Stimulated activated CD8-positive, alpha-beta memory T cell treated with anti-CD3 and anti-CD28 coated beads, Interleukin-15, amount 100 ng/mL, for 4 hours (primary cell): ENCODE results near the gene SMCO4.
"Not testable (repeated sequence)": the region's sequence is repeated elsewhere in the genome, so short reads cannot be mapped to it uniquely, and the experiment has no call there.

Source experiments
- DNase-seq, 2 donors: peaks; one replicate each; pipeline ENCODE4 v3.0.0-alpha.2; 2020; ENCODE audit warnings: low read depth in 2 of 2

The SMCO4 gene, protein sequence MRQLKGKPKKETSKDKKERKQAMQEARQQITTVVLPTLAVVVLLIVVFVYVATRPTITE

GRCh38 chr11:93543292-93543977 lies at the start of gene SMCO4:
Gene SMCO4, minus strand, starts transcription at chr11:93543391. Its CDS starts 64,202 bp downstream, at chr11:93479189.
- DNase-seq, result peak; percentile 16 to 42

DNA sequence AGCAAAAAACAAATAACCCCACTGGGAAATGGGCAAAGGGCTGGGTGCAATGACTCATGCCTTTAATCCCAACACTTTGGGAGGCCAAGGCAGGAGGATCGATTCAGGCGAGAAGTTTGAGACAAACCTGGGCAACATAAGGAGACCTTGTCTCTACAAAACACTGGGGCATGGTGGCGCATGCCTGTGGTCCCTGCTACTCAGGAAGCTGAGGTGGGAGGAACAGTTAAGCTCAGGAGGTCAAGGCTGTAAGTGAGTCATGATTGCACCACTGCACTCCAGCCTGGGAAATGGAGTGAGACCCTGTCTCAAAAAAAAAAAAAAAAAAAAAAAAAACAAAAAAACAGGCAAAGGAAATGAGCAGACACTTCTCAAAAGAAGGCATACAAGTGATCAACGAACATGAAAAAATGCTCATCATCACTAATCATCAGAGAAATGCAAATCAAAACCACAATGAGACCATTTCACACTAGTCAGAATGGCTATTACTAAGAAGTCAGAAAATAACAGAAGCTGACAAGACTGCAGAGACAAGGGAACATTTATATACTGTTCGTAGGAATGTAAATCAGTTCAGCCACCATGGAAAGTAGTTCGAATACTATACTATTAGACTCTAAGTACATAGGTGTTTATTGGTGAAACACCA lies 48.2 kb upstream of the SMCO4 start:
- no peak for DNase-seq

- no peak for DNase-seq
Measured at GRCh38 chr11:93589347-93589746, 46.2 kb upstream of the SMCO4 start.

DNA sequence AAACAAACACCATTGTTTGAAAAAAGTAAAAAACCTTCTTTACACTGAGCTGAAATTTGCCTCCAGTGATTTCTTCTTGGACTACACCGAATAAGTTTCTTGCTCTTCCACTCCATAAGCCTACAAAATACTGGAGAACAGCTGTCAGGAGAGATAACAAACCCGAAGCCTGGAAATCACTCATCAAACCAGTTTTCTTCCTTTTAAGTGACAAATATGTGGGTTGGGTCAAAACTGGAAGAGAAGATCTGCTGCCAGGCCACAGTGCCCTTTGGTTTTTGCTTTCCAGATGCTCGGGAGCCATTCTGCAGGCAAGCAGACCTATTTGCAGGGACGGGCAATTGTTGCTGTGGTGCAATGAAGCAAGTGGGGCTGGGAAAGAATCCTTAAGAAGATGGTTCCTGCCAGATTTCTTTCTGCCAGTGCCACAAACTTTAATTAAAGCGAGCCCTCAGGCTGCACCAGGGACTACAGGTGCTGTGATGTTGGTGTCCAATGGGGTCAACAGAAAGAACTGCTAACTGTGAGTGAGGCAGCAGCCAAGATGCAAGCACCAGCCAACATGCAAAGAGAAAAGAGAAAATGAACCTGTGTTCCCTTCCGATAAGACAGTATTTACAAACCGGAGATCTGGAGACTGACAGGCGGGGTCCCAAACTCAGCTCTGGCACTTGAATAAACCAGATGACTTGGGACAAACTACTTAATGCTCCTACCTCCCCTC lies 44.8 kb upstream of the SMCO4 start:
- DNase-seq, result no peak

- not testable (repeated sequence) for DNase-seq
Measured at GRCh38 chr11:93587425-93587824, 44.2 kb upstream of the SMCO4 start.

DNA sequence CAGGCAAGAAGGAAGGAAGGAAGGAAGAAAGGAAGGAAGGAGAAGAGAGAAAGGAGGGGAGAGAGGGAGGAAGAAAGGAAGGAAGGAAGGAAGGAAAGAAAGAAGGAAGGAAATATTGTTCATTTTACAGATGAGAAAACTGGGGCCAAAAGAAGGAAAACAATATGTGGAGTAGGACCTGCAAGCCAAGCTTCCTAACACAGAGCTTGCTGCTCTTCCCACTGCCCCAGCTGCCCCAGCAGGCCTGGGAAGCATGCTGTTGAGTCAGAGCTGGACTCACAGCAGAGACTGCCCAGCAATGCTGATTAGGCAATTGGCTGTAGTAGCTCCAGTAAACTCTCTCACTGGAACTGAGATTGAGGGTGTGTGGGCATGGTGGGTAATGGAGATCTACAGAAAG lies 42.6 kb upstream of the SMCO4 start:
- no peak for DNase-seq

- DNase-seq, result no peak
Measured at GRCh38 chr11:93583490-93583889, 40.3 kb upstream of the SMCO4 start.

GRCh38 chr11:93579187-93579751 lies 36.1 kb upstream of the SMCO4 start:
- no peak for DNase-seq

- DNase-seq, result no peak
Measured at GRCh38 chr11:93577286-93577685, 34.1 kb upstream of the SMCO4 start.

GRCh38 chr11:93576870-93577269 lies 33.7 kb upstream of the SMCO4 start:
- not testable (repeated sequence) for DNase-seq

- DNase-seq, result no peak
Measured at GRCh38 chr11:93574638-93575220, 31.5 kb upstream of the SMCO4 start.

- no peak for DNase-seq
Measured at GRCh38 chr11:93573184-93573583, 30.0 kb upstream of the SMCO4 start.

DNA sequence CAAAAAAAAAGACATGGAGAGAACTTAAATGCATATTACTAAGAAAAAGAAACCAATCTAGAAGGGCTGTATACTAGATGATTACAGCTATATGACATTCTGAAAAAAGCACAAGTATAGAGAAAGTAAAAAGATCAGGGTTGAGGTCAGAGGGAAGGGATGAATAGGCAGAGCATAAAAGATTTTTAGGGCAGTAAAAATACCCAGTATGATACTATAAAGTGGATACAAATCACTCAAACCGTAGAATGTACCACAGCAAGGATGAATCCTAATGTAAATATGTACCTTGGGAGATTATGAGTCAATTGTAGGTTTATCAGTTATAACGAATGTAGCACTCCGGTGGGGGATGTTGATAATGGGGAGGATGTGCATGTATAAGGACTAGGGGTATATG lies 29.4 kb upstream of the SMCO4 start:
- no peak for DNase-seq

DNA sequence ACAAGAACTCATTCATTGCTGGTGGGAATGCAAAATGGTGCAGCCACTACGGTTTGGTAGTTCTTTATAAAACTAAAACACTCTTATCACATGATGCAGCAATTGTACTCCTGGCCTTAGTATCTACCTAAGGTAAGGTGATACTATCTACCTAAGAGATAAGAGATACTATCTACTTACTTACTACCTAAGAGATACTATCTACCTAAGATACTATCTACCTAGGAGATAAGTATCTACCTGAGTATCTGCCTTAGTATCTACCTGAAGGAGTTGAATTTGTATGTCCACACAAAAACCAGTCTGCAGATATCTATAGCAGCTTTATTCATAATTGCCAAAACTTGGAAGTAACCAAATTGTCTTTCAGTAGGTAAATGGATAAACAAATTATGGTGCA lies 29.0 kb upstream of the SMCO4 start:
- DNase-seq, result no peak

GRCh38 chr11:93571612-93572011 lies 28.4 kb upstream of the SMCO4 start:
- no peak for DNase-seq

DNA sequence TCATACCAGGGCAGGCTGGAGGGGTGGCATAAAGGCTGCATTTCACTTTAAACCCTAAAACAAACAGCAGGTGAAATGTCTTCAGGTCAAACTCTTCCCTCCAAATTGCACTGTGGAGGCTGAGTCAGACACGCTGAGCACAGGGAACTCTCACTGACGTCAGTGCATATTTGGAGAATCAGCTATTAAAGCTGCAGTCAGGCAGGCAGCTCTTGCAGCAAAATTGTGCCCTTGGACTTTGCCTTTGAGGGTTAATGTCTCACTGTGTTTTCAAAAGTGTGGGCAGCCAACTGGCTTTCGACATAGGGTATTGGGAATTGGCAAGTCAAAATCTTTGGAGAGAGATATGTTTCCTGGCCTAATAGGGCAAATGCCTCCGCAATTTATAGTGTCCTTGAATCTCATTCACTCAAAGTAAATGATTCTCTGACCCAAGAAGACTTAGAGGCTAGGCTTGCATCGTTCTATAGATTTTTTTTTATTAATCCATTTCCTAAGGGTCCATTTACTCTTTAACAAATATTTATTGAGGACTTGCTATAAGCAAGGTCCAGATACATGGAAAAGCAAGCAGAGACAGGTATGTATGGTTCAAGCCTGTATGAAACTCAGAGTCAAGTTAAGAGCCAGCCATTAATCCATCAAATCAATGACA lies 27.7 kb upstream of the SMCO4 start:
- DNase-seq, result no peak

GRCh38 chr11:93569496-93569895 lies 26.3 kb upstream of the SMCO4 start:
- DNase-seq, result no peak

DNA sequence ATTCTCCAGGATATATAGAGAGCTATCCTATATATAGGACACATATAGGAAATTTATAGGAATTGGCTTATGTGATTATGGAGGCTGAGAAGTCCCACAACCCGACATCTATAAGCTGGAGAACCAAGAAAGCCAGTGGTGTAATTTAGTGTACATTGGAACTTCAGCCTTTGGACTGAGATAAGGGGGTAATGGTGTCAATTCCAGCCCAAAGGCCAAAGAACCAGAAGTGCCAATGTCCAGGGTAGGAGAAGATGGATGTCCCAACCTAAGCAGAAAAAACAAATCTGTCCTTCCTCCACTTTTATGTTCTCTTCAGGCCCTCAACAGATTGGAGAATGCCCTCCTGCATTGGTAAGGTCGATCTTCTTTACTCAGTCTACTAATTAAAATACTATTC lies 25.5 kb upstream of the SMCO4 start:
- no peak for DNase-seq

DNA sequence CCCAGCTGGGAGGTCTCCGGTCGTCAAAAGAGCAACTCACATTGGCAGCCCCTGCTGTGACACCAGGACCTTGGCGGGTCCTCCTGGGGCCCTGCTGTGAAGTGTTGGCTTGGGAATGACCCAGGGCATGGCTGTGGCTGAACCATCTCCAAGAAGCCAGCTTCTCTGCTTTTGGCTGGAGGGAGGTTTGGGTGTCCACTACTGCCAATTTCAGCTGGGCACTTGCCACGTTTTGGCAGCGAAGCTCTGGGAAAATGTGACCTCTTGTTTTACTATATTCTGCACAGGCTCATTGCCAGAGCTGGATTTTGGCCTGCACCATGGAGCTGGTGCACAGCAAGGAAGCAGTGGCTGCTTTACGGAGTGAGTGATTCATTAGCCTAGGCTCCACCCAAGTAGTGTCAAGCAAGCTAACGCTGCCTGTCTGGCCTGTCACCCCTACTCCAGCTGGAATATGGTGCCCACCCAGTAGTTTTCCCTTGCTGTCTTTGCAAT lies 24.3 kb upstream of the SMCO4 start:
- DNase-seq, result no peak

- no peak for DNase-seq
Measured at GRCh38 chr11:93564895-93565294, 21.7 kb upstream of the SMCO4 start.

- DNase-seq, result no peak
Measured at GRCh38 chr11:93563857-93564256, 20.7 kb upstream of the SMCO4 start.
